HG02623 (cell line): ENCODE data around the gene LIAS.
"Not testable (repeated sequence)": the region's sequence is repeated elsewhere in the genome, so short reads cannot be mapped to it uniquely, and the experiment has no call there.

Experiments used
- ATAC-seq: cut with Tn5 transposase; IDR thresholded peaks from one replicate; pipeline ENCODE4 v1.9.1; 2021; ENCODE audit warnings: moderate library complexity; ENCODE audit not compliant: unreplicated experiment

LIAS gene

DNA sequence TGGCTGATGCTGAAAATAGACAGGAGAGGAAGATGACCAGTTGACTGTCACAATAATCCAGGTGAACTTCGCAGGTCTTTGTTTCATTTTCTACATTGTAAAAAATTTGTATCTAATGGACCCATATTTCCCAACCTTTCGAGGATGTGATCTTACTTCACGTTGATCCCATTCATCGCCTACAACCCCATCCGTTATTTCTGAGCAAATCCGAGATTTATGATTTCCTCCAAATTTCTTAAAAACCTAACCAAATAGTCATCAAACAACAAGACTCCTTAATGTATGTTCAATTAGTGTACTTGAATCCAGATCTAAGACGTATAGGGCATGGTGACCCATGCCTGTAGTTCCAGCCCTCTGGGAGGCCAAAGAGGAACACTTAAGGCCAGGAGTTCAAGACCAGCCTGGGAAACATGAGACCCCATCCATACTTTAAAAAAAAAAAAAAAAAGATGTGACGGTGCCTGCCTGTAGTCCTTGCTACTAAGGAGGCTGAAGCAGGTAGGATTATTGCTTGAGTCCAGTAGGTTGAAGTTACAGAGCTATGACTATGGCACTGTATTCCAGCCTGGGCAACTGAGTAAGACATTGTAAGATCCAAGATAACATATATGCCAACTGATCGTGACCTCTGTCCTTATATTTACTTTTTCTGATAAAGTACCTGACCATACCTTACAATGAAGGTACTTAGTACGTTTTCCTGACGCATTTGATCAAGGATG is 5.8 kb upstream of the LIAS start:
- ATAC-seq = no peak

DNA sequence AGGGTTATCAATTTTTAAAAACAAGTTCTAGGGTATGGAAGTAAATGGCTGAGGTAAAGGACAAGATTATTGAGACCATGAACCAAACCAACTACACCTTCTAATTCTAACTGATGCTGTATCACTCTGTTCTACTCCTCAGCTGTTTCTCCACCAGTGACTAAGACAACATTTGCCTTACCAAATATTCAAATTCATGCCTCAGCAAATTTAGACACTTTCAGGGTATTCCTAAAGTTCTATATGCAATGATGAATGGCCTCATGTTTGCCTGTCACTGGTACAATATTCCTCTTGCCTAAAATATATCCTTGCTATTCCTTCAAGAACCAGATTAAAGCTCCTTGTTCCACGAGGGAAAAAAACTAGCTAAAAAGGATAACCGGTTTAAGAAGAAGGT is 5.1 kb upstream of the LIAS start:
- ATAC-seq = no peak

DNA sequence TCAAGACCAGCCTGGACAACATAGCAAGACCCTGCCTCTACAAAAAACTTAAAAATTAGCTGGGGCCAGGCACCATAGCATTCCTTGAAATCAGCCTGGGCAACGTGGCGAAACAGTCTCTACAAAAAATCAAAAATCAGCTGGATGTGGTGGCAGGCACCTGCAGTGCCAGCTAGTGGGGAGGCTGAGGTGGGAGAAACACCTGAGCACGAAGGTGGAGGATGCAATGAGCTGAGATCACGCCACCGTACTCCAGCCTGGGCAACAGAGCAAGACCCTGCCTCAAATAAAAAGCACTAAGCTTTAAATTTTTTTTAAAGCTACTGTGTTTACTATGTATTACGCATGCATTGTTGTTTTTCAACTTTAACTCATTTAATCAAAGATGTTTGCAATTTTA is 3.4 kb upstream of the LIAS start:
- no peak for ATAC-seq

DNA sequence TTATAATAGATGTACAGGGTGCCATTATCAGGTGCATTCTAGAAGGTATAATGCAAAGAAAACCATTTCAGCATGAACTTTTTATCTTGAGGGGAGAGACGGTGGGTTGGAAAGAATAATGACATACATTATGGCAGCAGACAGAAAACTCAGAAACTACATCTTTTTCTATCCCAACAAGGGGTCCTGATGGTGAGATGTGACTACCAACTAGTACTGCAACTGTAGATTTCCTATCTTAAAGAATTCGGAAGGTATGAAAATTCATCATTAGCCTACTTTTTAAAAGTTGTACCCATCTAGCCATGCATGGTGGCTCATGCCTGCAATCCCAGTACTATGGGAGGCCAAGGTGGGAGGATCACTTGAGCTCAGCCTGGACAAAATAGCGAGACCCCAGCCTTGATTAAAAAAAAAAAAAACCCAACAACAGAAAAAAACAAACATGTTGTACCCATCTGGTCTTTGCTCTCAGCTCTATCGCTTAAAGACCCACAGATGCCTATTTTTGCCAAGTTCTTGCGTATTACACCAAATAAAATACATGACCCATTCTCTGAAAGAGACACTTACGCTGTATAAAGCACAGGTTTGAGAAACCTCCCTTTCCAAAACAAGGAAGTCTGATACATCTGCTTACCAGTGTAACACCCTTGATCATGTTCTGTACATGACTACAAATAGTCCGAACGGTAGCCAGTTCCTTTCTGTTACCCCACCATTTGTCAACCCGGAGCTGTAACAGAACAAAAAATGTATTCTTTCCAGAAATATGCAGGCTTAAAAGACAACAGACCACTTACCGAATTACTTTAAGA is 1.7 kb upstream of the LIAS start:
- no peak for ATAC-seq

DNA sequence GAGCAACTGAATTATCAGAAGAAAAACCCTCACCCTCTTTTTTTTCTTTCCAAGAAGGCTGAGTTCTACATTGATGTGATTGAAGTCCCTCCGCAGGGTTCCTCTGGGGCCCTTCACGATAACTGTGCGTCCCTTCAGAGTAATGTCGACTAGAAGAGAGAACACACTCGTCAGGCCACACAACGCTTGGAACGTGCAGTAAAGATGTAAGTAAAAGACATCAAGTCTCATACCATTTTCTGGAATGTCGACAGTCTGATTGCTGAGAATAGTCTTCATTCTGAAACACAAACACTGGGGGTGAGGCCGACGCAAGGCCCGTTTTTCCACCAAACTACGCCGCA is 723 bp upstream of the LIAS start:
- ATAC-seq = not testable (repeated sequence)

DNA sequence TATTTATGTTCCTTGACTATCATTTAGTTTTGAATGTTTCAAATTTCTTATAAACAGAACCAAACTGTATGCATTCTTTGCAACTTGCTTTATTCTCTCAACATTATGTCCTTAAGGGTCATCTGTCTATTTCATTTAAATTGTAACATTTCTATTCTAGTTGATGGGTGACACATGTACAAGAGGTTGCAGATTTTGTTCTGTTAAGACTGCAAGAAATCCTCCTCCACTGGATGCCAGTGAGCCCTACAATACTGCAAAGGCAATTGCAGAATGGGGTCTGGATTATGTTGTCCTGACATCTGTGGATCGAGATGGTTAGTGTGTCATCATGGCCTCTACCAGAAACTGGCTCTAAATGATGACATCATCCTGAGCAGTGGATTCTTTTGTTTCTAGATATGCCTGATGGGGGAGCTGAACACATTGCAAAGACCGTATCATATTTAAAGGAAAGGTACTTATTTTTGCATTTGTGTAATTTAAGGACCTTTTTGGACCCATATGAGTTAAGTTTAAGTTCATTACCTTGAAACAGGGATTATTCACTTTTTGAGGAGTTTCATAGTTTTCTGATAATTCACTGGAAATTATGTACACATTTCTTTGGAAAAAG is 6.1 kb downstream of the LIAS start:
- no peak for ATAC-seq

DNA sequence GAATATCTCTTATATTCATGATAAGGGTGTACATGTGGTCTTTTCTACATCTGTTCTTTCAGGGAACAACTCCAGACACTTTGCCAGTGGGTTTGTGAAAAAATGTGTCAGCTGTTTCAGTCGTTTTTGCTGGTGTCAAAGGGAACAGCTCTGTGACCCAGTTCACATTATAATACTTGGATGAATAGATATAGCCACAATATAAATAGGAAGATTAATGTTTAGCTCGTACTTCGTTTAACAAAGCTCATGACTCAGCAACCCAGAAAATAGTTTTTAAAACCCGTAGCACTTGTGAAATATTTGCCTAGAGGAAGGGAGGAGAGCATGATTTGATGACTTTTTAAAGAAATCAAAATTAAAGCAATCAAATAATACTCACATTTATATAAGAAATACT is 7.9 kb downstream of the LIAS start:
- no peak for ATAC-seq

DNA sequence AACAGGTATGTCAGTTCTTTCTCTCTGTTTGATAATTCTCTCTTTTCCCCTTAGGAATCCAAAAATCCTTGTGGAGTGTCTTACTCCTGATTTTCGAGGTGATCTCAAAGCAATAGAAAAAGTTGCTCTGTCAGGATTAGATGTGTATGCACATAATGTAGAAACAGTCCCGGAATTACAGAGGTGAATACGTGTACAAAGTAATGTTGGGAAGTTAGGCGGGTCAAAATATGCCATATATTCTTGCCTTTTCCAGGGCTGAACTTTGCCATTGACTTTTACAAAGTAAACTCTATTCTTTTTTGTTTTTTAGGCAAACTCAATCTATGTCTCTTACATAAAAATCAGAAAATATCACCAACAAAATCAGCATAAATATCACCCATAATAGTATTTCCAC is 8.6 kb downstream of the LIAS start:
- no peak for ATAC-seq

DNA sequence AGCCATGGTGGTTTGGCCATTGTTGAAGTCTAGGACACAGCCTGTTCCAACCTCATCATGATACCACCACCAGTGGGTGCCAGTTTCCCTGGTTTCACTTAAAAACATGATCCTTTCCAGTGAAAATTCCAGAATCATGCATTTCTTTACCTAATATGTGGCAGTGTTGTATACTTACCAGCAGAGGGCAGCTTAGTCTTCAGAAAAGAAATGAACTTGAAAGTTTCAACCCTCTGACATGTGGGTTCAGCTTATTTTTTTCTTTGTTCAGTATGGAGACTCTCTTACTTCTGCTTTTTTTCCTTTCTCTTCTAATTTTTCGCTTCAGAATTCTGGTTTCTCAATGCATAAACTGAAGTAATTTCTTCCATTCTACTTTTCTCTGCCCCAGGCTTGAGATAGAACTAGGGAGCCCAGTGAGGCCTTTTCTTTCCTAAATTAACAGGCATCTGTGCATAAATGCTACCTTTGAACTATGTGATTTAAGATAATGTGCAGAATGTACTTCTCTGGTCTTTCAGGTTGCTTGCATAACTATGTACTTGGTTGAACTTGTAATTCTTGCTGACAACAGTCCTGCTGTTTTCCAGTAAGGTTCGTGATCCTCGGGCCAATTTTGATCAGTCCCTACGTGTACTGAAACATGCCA is 10.7 kb downstream of the LIAS start:
- peak; percentile 89 for ATAC-seq

DNA sequence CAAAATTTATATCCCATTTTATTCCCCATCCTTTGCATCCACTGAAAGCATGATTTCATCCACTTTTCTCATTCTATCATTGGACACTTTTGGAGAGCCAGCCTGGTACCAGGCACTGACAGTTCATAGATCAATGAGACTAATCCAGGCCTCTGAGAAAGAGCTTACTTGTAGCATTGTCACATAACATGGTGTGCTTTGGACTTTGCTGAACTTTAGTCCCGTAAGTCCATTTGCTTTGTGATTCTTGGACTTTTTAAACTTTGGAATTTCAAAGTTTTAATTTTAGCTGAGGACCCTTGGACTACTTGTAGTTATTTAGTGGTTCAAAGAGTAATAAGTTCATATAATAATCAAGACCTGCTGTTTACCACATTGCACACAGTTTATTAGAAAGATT is 11.5 kb downstream of the LIAS start:
- ATAC-seq = no peak

DNA sequence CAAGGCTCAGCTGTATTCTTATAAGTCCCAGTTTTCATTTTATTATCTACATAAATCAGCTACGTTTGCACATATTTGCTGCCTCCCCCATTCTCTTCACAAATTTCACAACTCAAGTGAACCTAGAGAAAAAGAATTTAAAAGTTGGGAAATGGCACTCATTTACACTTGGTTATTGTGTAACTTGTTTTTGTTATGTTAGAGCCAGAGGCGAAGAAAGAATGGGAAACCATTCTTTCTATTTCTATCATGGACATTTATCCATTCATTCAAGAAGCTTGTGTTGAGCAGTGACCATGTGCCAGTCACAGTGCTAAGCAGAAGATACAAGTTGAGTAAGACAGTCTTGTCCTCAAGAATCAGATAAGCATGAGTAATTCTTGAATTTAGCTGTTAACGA is 13.5 kb downstream of the LIAS start:
- no peak for ATAC-seq

DNA sequence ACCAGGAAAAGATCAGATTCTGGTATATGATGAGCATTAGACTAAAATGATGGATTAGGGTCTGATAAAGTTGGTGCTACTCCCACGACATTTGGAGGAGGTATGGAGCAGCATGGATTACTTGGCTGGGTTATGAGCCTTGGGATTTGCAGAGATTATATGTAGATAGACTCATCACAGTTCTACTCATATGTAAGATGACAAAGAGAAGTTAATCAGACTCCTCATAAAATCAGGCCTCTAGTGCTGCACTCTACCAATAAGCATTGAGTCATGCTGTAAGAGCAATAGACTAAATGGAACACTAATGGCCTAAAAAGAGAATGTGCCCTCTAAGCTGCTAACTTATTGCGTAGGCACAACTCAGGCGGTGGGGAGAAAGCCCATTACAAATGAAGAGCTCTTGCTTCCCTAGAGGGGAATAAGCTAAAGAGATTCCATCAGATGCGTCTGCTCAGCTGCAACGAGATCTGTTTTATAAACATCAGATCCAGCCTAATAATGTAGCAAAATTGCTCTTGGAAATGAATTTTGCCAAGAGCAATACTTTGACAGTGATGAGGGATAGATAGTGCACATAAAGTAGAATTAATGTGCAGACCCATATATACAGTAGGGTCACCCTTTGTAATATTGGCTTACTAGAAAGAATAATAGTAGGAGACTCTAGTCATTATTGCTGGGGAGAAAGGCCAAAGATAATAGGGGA is 17.5 kb downstream of the LIAS start:
- ATAC-seq = no peak

DNA sequence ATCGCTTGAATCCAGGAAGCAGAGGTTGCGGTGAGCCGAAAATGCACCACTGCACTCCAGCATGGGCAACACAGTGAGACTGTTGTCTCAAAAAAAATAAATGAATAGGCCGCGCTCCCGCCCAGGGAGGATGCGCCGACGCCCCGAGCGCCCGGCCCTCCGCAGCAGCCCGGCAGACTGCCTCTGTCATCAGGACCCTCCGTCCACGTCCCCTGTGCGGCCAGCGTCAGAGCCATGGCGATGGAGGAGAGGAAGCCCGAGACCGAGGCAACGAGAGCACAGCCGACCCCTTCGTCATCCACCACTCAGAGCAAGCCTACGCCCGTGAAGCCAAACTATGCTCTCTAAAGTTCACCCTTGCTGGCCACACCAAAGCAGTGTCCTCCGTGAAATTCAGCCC is 21.4 kb downstream of the LIAS start:
- no peak for ATAC-seq

DNA sequence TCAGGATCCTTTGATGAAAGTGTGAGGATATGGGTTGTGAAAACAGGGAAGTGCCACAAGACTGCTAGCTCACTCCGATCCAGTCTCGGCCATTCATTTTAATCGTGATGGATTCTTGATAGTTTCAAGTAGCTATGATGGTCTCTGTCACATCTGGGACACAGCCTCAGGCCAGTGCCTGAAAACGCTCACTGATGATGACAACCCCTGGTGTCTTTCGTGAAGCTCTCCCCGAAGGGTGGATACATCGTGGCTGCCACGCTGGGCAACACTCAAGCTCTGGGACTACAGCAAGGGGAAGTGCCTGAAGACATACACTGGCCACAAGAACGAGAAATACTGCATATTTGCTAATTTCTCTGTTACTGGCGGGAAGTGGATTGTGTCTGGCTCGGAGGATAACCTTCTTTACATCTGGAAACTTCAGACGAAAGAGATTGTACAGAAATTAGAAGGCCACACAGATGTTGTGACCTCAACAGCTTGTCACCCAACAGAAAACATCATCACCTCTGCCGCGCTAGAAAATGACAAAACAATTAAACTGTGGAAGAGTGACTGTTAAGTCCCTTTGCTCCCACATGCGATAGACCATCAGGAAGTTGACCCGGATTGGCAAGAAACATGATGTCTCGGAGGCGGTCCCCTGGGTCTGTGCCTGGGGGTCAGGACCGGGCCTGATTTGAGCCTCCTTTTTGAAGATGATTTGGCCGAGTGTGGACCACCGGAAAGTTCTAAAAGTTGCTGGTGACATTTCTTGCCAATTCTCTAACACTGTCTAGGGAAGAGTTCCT is 22.2 kb downstream of the LIAS start:
- ATAC-seq = no peak

DNA sequence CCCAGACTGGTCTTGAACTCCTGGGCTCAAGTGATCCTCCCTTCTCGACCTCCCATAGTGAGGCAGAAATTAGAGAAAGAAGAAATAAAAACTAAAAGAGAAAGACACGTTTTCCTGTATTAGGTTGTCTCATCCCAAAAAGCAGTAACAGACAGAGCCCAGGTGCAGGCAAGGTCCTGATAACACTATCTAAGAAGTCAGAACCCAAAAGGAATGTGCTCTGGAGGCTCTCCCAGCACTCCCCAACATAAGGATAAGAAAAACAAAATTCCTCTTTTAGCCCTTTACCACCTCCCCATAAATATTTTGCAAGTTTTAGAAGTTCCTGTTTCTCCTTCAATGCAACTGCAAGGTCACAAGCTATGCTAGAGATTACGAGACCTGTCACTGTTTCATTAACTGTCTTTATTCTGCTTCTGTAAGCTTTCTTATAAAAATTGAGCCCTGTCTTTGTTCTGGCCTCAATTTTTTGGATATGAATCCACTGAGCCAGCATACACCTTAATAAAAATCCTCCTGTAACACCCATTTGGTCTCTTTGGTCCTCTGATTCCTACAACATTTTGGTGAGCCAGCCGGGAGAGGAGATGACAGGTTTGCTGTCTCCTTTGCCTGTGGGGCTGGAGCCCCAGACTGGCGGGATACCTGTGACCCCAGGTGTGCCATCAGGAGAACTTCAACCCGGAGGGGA is 25.9 kb downstream of the LIAS start:
- ATAC-seq = no peak

DNA sequence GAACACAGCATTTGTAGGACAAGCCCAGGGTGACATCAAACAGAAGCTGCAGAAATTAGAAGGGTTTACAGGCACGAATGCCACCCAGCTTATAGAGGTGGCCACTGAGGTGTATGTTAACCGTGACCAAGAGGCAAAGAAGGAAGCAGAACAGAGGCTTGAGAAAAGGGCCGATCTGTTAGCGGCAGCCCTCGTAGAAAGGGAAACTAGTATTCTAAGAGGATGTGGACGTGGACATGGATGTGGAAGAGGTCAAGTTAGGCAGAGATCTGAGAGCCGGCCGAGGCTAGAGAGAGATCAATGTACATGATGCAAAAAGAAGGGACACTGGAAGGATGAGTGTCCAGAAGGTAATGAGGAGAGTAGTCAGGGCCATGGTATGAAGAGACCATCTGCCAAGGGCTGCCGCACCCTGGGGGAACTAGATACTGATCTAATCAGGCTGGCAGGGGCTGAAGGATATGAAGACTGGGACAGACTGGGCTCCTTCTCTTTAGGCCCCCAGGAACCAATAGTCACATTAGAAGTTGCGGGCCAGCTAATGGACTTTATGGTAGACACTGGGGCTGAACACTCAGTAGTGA is 27.5 kb downstream of the LIAS start:
- no peak for ATAC-seq

DNA sequence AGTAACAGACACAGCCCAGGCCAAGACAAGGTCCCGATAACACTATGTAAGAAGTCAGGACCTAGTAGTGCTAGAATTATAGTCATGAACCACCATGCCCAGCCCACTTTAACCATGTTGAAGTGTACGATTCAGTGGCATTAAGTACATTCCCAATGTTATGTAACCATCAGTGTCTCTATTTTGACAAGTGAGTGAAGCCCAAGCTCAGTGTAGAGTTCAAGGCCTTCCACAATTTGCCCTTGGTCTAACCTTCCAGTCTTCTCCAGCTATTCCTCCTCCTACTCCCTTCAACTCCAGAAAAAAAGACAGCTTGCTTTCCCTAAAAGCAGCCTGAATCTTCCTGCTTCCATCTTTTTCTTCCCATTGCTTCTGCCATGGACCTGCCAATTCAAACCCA is 31.5 kb downstream of the LIAS start:
- no peak for ATAC-seq

DNA sequence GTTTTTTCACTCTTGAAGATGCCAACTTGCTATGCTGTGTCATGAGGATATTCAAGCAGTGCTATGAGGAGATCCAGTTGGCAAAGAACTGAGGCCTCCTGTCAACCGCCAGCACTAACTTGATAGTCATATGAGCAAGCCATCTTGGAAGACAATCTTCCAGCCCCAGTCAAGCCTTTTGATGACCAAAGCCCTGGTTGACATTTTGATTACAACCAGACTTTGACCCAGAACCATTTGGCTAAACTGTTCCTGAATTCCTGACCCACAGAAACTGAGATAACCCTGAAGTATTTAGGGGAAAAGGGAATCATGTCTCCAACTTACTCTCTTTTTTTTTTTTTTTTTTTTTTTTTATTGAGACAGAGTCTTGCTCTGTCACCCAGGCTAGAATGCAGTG is 35.5 kb downstream of the LIAS start:
- no peak for ATAC-seq

DNA sequence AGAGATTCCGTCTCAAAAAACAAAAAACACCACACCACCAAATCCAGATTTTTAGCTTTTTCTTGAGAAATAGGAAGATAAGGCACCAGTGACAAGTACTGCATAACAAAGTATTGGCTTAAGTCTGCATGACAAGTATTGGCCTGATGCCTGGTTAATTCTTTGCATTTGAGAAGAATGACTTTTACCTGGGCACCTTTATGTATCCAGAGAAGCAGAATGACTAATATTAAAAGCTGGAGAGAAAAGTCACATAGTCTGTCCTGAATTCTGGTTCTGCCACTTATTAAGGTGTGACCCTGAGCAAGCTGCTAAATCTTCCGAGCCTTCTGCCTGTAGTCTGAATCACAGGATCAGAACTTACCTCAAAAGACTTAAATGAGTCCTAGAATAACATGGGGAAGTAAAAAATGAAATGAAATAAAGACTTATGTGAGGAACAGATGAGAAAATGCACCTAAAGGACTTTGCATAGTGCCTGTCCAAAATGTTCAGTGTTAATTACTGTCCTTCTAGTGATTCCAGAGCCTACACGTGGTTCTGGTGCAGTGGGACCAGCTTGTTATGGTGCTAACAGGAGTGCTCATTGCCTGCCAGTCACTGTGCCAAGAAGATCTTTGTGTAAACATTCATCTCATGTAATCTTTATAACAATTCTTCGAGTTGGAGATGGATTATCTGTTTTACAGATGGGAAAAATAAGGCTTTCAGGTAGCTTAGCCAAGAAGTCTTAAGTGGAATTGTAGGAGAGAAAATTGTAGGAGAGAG is 36.8 kb downstream of the LIAS start:
- ATAC-seq = no peak
